Erythroblast (primary cell): ENCODE measurements around the gene C2orf68.

Experiments used
- GATA1 ChIP-seq: IDR thresholded peaks from 2 replicates; pipeline ENCODE4 v1.6.1; 2011; ENCODE audit warnings: low read depth, mild to moderate bottlenecking, control low read depth, low read length, moderate library complexity
- POLR2A ChIP-seq: IDR thresholded peaks from 2 replicates; pipeline ENCODE4 v1.6.1; 2011; ENCODE audit warnings: mild to moderate bottlenecking, low read length

GRCh38 chr2:85591563-85591962, 20.3 kb downstream of the C2orf68 start:
- TF ChIP-seq POLR2A (no peak), GATA1 (no peak)
